Activated CD4-positive, alpha-beta T cell treated with anti-CD3 and anti-CD28 coated beads, Interleukin-2, amount 50 U/mL, for 48 hours (primary cell): Measurements from ENCODE around the gene CTDSPL.
"Not testable (repeated sequence)": the region's sequence is repeated elsewhere in the genome, so short reads cannot be mapped to it uniquely, and the experiment has no call there.

Experiments used
- DNase-seq, 2 experiments: peaks; one replicate each; pipeline ENCODE4 v3.0.0-alpha.2; 2020

The CTDSPL gene

GRCh38 chr3:37970802-37971201 lies 109.1 kb downstream of the CTDSPL start:
- DNase-seq, result no peak

GRCh38 chr3:37971467-37971866 lies 109.8 kb downstream of the CTDSPL start:
- no peak for DNase-seq

GRCh38 chr3:37972056-37972455 lies 110.4 kb downstream of the CTDSPL start:
- DNase-seq, result not testable (repeated sequence)

GRCh38 chr3:37973246-37974054 lies 111.8 kb downstream of the CTDSPL start:
- no peak for DNase-seq

GRCh38 chr3:37974121-37975083 lies 112.7 kb downstream of the CTDSPL start:
- peak; percentile 67 to 79 for DNase-seq

GRCh38 chr3:37979541-37980461 lies 118.1 kb downstream of the CTDSPL start:
- no peak for DNase-seq

GRCh38 chr3:37980462-37981347 lies 119.0 kb downstream of the CTDSPL start:
- DNase-seq, result no peak

- DNase-seq, result no peak
Observed at GRCh38 chr3:37981348-37981664, 119.6 kb downstream of the CTDSPL start.

- DNase-seq, result no peak
Observed at GRCh38 chr3:37982331-37982730, 120.7 kb downstream of the CTDSPL start.

GRCh38 chr3:37984051-37984450 lies 122.4 kb downstream of the CTDSPL start:
- DNase-seq, result no peak

- DNase-seq, result no peak
Observed at GRCh38 chr3:37984596-37984995, 122.9 kb downstream of the CTDSPL start.

- no peak for DNase-seq
Observed at GRCh38 chr3:37985637-37986320, 124.1 kb downstream of the CTDSPL start.

GRCh38 chr3:37986479-37987314 lies 125.0 kb downstream of the CTDSPL start:
- no peak for DNase-seq

- DNase-seq, result no peak
Observed at GRCh38 chr3:37987315-37987697, 125.6 kb downstream of the CTDSPL start.

GRCh38 chr3:37987751-37988179 lies 126.1 kb downstream of the CTDSPL start:
- DNase-seq, result no peak

- not testable (repeated sequence) for DNase-seq
Observed at GRCh38 chr3:37988376-37988775, 126.7 kb downstream of the CTDSPL start.

GRCh38 chr3:37988931-37989525 lies 127.3 kb downstream of the CTDSPL start:
- DNase-seq, result no peak

- no peak for DNase-seq
Observed at GRCh38 chr3:37989821-37990480, 128.3 kb downstream of the CTDSPL start.

GRCh38 chr3:37990527-37990926 lies 128.8 kb downstream of the CTDSPL start, which contains the start of gene VILL:
VILL (plus strand) TSS chr3:37990786; CDS start chr3:37993673, 2,887 bp downstream.
- no peak for DNase-seq
